Adrenal gland (tissue), 19 donors: ENCODE measurements around the gene TUBE1. TPM values are rescaled to one million over a fixed set of nuclear protein-coding genes. Genes with fewer than 3 reads are reported as not detected.
A peak's percentile ranks its signal among the peaks of the same experiment; 100 is the strongest.

ENCODE experiments used
- DNase-seq, 7 donors: peaks; one replicate each; pipeline ENCODE4 v3.0.0-alpha.2; 2019 to 2020
- H3K27ac ChIP-seq, 5 donors: fragments of 200-600 bp; sonication (generic) in 4 of 5; 1 replicate in 3 of 5; 2 replicates in 2 of 5; pipeline versions ENCODE4 v1.5.1 to v1.8.0; 2016 to 2020; ENCODE audit warnings: mild to moderate bottlenecking in 1 of 5
- H3K27me3 ChIP-seq: fragments of 200-600 bp; 2 replicates; pipeline ENCODE4 v1.8.0; 2021
- H3K36me3 ChIP-seq, 2 donors: fragments of 200-600 bp; replicated peaks in 1 of 2; 1 replicate in 1 of 2; 2 replicates in 1 of 2; pipeline versions ENCODE4 v1.5.1 to v1.8.0; 2018 to 2022
- H3K4me1 ChIP-seq, 2 donors: fragments of 200-600 bp; replicated peaks in 1 of 2; 1 replicate in 1 of 2; 2 replicates in 1 of 2; pipeline versions ENCODE4 v1.5.1 to v1.8.0; 2018 to 2021
- H3K4me3 ChIP-seq, 4 donors: fragments of 200-600 bp; sonication (generic) in 3 of 4; one replicate each; pipeline ENCODE4 v1.5.1; 2016 to 2018
- H3K9me3 ChIP-seq, 3 donors: fragments of 200-600 bp; sonication (generic) in 1 of 3; replicated peaks in 1 of 3; 1 replicate in 2 of 3; 2 replicates in 1 of 3; pipeline versions ENCODE4 v1.5.1 to v1.8.0; 2016 to 2021
- CTCF ChIP-seq, 6 experiments: fragments of 450-650 bp in 4 of 6; fragments of 200-600 bp in 2 of 6; sonication (generic) in 1 of 6; IDR thresholded peaks; 1 replicate in 5 of 6; 2 replicates in 1 of 6; pipeline versions ENCODE4 v1.5.1 to v1.8.0; 2016 to 2021; ENCODE audit warnings: antibody characterized with exemption in 6 of 6, mild to moderate bottlenecking in 2 of 6, moderate library complexity in 1 of 6
- POLR2A ChIP-seq, 2 donors: fragments of 450-650 bp; IDR thresholded peaks; one replicate each; pipeline ENCODE4 v1.6.1; 2017; ENCODE audit warnings: antibody characterized with exemption in 2 of 2, mild to moderate bottlenecking in 2 of 2, moderate library complexity in 1 of 2
- WGBS, 4 donors: extraction: QIAGEN DNeasy Blood & Tissue Kit in 2 of 4; methylation state at CpG; one replicate each; pipeline versions ENCODE4 v1.1.5 to v1.1.7; 2013 to 2017; 5-methylcytosine and 5-hydroxymethylcytosine counted together
- intact Hi-C, 2 donors: fragments of 100-400 bp; cut with DNase I; formaldehyde crosslinking; loops; one replicate each; pipeline versions ENCODE4 v1.14.1 to v1.15.0; 2022 to 2023
- long read RNA-seq, 10 donors: library from polyadenylated mRNA in 3 of 10; unstranded in 2 of 10; stranded (forward) in 1 of 10; transcript quantifications; one replicate each; pipeline ENCODE4 v2.0.0 and lab custom pipeline, GENCODE V29; 2021 to 2026
- polyA plus RNA-seq, 3 donors: library from polyadenylated mRNA; stranded (reverse); fragments of 200-250 nt in 2 of 3; fragments of 350-450 nt in 1 of 3; fragmentation: Illumina TruSeq in 1 of 3; extraction: RNeasy Lipid Tissue Mini Kit (QIAGEN cat#74804) in 1 of 3; gene quantifications; one replicate each; pipeline ENCODE4 v1.2.3, GENCODE V29; 2013 to 2014
- total RNA-seq, 9 donors: library from RNA; depleted of rRNA in 4 of 9; stranded (reverse); fragments of >200 nt in 4 of 9; fragments of 120-200 nt in 1 of 9; fragmentation: NEBNext Ultra II Directional in 1 of 9; extraction: Animal tissue kit (Norgen Biotek cat#: 25700) in 1 of 9; gene quantifications; one replicate each; pipeline versions ENCODE4 v1.1.0 to v1.2.4, GENCODE V29; 2013 to 2023
- donor health status: healthy with polysubstance abuse.
- donor health status: Bipolar disorder and iron deficiency.
- donor health status: DM: yes; HTN: yes; CAD: no.
- donor health status: DM: no; HTN: no; CAD: no.
- donor health status: DM: no; HTN: no; CAD: no.
- donor health status: DM: yes; HTN: yes; CAD: no.

Gene TUBE1
- total RNA-seq: 10 to 100 TPM; 11.1 to 50.0 (median 21.5) TPM
- polyA plus RNA-seq: 10 to 100 TPM; 12.1 to 22.2 (median 13.8) TPM
- long read RNA-seq, donor 1, transcript TUBE1-202 (12 exons, 2,142 nt): major isoform, 7 of 14 reads
- long read RNA-seq, donor 1, transcript TUBE1-207 (1 exons, 3,610 nt): minor isoform, 5 of 14 reads
- long read RNA-seq, donor 1, partial matches to known transcripts: 0 of 14 reads
- long read RNA-seq, donor 1, other reads (novel, unspliced or antisense): 0 of 14 reads
- long read RNA-seq, donor 2, transcript TUBE1-207 (1 exons, 3,610 nt): major isoform, 13 of 22 reads
- long read RNA-seq, donor 2, transcript TUBE1-202 (12 exons, 2,142 nt): minor isoform, 5 of 22 reads
- long read RNA-seq, donor 2, partial matches to known transcripts: 0 of 22 reads
- long read RNA-seq, donor 2, other reads (novel, unspliced or antisense): 0 of 22 reads
- long read RNA-seq, donor 3: 0 reads
- long read RNA-seq, donor 4, partial matches to known transcripts: 3 of 10 reads
- long read RNA-seq, donor 4, other reads (novel, unspliced or antisense): 1 of 10 reads
- long read RNA-seq, donor 5, transcript TUBE1-202 (12 exons, 2,142 nt): major isoform, 7 of 16 reads
- long read RNA-seq, donor 5, partial matches to known transcripts: 1 of 16 reads
- long read RNA-seq, donor 5, other reads (novel, unspliced or antisense): 7 of 16 reads
- long read RNA-seq, donor 6, partial matches to known transcripts: 3 of 12 reads
- long read RNA-seq, donor 6, other reads (novel, unspliced or antisense): 4 of 12 reads
- long read RNA-seq, donor 7, transcript TUBE1-207 (1 exons, 3,610 nt): major isoform, 5 of 5 reads
- long read RNA-seq, donor 7, partial matches to known transcripts: 0 of 5 reads
- long read RNA-seq, donor 7, other reads (novel, unspliced or antisense): 0 of 5 reads
- long read RNA-seq, donor 8, transcript TUBE1-202 (12 exons, 2,142 nt): major isoform, 6 of 15 reads
- long read RNA-seq, donor 8, transcript TUBE1-207 (1 exons, 3,610 nt): minor isoform, 5 of 15 reads
- long read RNA-seq, donor 8, partial matches to known transcripts: 0 of 15 reads
- long read RNA-seq, donor 8, other reads (novel, unspliced or antisense): 0 of 15 reads
- long read RNA-seq, donor 9, transcript TUBE1-207 (1 exons, 3,610 nt): major isoform, 12 of 16 reads
- long read RNA-seq, donor 9, partial matches to known transcripts: 0 of 16 reads
- long read RNA-seq, donor 9, other reads (novel, unspliced or antisense): 0 of 16 reads
- long read RNA-seq, donor 10, partial matches to known transcripts: 0 of 3 reads
- long read RNA-seq, donor 10, other reads (novel, unspliced or antisense): 0 of 3 reads

- Histone ChIP-seq H3K4me1 (peaks cover 8 to 21% of the 10 kb centered on the region in 2 donors), H3K27me3 (no peaks in the 10 kb centered on the region), H3K27ac (peak within 1 kb of the TSS; percentile 14 to 91 (median 80)), H3K36me3 (peaks cover 0 to 5% of the 10 kb centered on the region in 2 donors), H3K9me3 (no peaks in the 10 kb centered on the region), H3K4me3 (peak within 1 kb of the TSS; percentile 14 to 81 (median 64))
- WGBS, 4 donors: 0 to 1% (median 0%) methylated on average over 40 to 60 of the region's 60 CpGs
- TF ChIP-seq POLR2A (IDR thresholded peaks at IDR 0.05): peak; percentile 56 to 95
- TF ChIP-seq CTCF (IDR thresholded peaks at IDR 0.05): no peak
- peak; percentile 92 to 98 (median 95) for DNase-seq
- intact Hi-C loops: no loop called here
These were observed at the start of gene TUBE1, which contains the start of gene FAM229B for GRCh38 chr6:112087136-112087911. TUBE1 (minus strand) TSS chr6:112087482; CDS start chr6:112087434, 48 bp downstream. FAM229B (plus strand) TSS chr6:112087591; CDS start chr6:112099284, 11,693 bp downstream.

- DNase-seq: no peak
- Histone ChIP-seq H3K36me3 (peaks cover 0 to 6% of the 10 kb centered on the region in 2 donors), H3K4me1 (no peaks in the 10 kb centered on the region), H3K27ac (no peak overlapping the region), H3K9me3 (no peaks in the 10 kb centered on the region), H3K4me3 (no peak overlapping the region), H3K27me3 (no peaks in the 10 kb centered on the region)
- no peak for TF ChIP-seq CTCF (IDR thresholded peaks at IDR 0.05)
- intact Hi-C loops: no loop called here
- WGBS, 4 donors: 75 to 90% (median 83%) methylated on average over 3 of the region's 3 CpGs
These were observed 43.6 kb upstream of the TUBE1 start for GRCh38 chr6:112130878-112131277.

GRCh38 chr6:112128208-112128607 lies 40.9 kb upstream of the TUBE1 start:
- WGBS, 4 donors: 88 to 96% (median 93%) methylated on average over 5 of the region's 5 CpGs
- no peaks in the 10 kb centered on the region for H3K36me3 ChIP-seq

More at GRCh38 chr6:112128208-112128607, 40.9 kb upstream of the TUBE1 start:
- intact Hi-C loops: no loop called here
- H3K9me3 ChIP-seq: no peaks in the 10 kb centered on the region
- TF ChIP-seq CTCF (IDR thresholded peaks at IDR 0.05): no peak
- TF ChIP-seq POLR2A (IDR thresholded peaks at IDR 0.05): no peak
- H3K27ac ChIP-seq: no peak overlapping the region
- no peak for DNase-seq
- H3K4me3 ChIP-seq: no peak overlapping the region
- H3K27me3 ChIP-seq: no peaks in the 10 kb centered on the region
- H3K4me1 ChIP-seq: no peaks in the 10 kb centered on the region
